GM21619 (cell line): ENCODE data around the gene COL23A1.

ENCODE experiments used
- ATAC-seq: cut with Tn5 transposase; IDR thresholded peaks from one replicate; pipeline ENCODE4 v1.9.1; 2021; ENCODE audit not compliant: unreplicated experiment

Gene COL23A1

GRCh38 chr5:178221282-178221681 is 368.9 kb downstream of the COL23A1 start:
- ATAC-seq: no peak

DNA sequence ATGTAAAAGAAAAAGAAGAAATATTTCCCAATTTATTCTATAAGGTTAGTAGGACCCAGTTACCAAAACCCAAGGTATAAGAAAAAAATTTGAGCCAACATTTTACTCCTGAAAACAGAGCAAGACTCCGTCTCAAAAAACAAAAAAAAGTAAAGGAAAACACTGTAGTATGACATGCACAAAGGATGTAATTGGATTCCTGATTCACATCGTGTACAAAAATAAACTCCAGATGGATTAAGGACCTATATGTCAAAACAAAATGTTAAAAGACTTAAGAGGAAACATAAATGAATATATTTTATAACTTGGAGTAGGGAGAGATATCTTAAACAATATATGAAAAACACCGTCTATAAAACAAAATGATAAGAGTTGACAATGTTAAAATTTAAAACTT is 371.4 kb downstream of the COL23A1 start:
- no peak for ATAC-seq

DNA sequence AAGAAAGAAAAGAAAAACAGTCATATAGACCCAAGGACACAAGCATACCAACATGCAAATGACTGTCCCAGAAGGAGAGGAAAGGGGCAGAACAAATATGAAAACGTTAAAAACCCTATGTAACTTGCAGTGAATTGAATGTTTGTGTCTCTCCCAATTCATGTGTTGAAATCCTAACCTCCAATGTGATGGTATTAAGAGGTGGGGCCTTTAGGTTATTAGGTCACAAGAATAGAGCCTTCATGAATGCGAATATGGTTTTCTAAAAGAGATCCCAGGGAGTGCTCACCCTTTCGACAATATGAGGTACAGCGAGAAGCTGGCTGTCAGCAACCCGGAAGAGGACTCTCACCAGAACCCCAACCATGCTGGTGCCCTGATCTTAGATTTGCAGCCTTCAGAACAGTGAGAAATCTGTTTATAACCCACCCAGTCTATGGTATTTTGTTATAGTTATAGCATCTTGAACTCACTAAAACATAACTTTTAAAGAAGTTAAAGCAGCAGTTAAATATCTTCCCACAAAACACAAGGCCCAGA is 371.9 kb downstream of the COL23A1 start:
- no peak for ATAC-seq

GRCh38 chr5:178216779-178217178 is 373.4 kb downstream of the COL23A1 start:
- ATAC-seq: no peak

GRCh38 chr5:178216088-178216534 is 374.1 kb downstream of the COL23A1 start:
- ATAC-seq: no peak

DNA sequence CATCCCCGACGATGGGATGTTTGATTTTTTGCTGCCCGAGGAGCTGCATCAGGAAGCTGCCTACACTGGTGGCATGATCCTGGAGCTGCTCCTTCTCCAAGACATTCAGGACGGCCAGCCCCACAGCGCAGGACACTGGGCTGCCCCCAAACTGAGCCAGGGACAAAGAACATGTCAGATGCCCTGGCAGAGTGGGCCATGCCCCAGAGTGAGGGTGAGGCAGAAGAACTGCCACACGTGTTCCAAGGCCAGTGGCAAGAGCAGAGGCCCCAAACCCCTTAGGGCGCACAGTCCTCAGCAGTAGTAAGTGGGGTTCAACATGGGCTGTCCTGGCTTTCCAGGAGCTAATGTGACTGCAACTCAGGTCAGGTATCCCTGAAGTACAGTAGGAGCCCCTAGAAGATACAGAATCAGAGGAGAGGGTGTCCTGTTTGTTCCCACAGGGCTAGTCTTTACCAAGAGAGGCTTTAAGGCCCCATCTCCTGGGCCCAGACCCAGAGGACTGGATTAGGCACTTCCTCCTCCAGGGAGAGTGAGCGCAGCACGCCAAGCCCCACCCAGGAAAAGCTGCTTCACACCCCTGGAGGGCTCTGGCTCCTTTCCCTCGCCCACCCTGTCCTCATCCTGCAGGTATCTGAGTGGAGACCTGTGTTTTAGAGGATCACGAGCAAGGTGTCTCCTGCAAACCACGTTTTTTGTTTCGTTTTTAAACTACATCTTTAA is 374.8 kb downstream of the COL23A1 start:
- ATAC-seq: no peak

DNA sequence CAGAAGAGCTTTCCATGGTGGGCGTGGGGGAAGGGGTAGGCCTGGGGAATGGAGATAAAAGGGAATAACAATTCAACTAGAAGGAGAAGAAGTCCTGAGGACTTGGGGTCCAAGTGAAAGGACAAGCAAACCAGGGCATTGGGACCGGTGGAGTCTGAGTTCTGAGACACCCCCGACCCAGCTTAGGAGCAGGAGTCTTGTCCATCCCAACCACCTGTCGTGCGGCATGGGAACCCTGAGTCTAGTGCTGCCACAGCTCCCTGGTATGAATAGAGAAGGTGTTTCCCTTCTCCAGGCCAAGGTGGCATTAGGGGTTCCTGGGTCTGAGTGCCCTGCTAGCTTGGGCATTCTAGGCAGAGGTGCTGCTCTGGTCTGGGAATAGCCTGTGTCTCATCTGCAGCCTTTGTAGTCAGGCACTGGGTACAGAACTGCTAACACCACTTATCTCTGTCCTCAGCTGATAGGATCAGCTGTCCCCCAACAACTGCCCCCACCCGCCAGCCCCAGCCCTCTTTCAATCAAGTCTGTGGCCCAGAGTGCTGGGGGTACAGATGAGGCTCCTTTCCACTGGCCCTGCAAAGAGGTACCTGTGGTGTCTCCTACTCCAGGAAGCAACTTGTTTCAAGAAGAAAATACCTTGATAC is 375.9 kb downstream of the COL23A1 start:
- ATAC-seq: no peak

GRCh38 chr5:178213748-178214151 is 376.4 kb downstream of the COL23A1 start:
- ATAC-seq: no peak

DNA sequence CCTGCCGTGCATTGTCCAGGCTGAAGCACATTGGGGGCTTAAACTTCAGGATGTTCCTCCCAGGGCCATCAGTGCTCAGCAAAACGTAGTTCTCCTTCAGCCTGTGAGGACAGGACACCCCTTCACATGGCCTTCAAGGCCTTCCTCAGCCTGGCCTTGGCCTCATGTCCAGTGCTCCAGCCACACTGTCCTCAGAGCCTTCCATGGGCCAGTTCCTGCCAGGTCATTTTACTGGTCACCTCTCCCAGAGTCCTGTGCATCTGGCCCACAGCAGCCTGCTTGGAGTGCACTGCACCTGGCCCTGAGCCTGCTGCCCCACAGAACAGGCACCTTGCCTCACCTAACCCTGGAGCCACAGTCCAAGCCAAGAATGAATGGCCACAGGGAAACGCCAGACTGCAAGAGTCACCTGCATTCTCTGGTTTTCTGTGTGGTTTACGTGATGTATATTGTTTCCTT is 377.2 kb downstream of the COL23A1 start:
- ATAC-seq: no peak

GRCh38 chr5:178212241-178213002 is 377.8 kb downstream of the COL23A1 start:
- no peak for ATAC-seq

GRCh38 chr5:178211095-178212048 is 378.8 kb downstream of the COL23A1 start:
- no peak for ATAC-seq

DNA sequence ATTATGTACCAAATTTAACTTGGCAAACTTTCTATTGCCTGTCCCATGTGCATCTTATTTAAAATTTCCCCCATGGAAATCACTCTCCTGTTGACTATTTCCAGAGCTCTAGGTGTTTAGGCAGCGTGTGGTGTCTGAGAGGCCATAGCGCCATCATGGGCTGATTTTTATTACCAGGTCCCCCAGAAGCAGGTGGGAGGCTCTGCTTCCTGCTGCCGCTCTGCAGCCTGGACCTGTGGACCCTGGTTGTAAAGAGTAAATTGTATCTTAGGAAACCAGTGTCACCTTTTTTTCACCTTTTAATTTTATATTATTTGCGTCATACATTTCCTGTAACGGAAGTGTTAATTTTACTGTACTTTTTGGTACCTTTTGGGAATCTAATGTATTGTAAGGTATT is 379.5 kb downstream of the COL23A1 start:
- no peak for ATAC-seq

GRCh38 chr5:178210073-178210535 is 380.1 kb downstream of the COL23A1 start:
- no peak for ATAC-seq

- no peak for ATAC-seq
These were observed 380.7 kb downstream of the COL23A1 start for GRCh38 chr5:178209334-178210072.

- no peak for ATAC-seq
These were observed 381.5 kb downstream of the COL23A1 start for GRCh38 chr5:178208540-178209227.

DNA sequence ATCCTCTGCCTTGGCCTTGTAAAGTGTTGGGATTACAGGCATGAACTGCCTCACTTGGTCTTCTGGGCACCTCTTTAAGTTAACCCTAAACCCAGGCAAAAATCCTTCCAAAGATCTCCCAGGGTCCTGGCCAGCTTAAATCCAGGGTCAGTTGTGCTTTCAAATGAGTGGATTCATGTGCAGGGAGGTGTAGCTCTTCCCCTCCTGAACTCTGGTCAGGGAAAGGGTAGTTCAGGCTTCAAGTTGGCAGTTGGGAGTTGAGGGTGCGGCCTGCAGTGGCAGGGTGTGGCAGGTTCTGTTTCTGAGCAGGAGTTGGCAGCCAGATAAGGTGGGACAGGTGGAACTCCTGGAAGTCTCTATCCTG is 382.3 kb downstream of the COL23A1 start:
- no peak for ATAC-seq

DNA sequence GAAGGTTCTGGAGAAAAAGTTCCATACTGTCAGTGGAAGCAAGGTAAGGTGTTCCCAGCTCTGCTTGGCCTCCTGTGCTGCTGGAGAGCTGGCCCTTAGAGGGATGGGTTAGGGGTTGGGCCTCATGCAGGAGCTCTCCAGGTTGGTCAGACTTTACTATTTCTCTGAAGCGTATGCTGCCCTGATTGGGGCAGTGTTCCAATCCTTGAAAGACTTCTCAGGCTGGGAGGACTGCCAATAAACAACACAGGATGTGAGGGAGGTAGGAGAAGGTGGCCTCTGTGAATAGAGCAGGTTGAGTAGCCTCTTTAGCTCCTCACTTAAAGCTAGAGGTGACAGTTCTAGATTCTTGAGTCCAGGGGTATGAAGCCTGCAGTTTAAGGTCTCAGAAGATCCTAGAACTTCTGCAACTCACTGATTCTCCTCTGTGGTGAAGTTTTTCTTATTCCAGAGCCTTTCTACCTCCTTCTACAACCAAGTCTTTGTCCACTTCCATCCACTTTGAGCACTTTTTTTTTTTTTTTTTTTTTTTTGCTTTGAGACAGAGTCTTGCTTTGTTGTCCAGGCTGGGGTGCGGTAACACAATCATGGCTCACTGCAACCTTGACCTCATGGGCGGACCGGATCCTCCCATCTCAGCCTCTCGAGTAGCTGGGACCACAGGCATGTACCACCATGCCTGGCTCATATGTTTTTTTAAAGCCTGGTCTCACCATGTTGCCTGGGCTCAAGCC is 382.8 kb downstream of the COL23A1 start:
- ATAC-seq: no peak
